Tibial nerve (tissue), 4 donors: ENCODE results near the gene FGD4.

Experiments used
- EP300 ChIP-seq, 2 donors: sonication (generic); formaldehyde crosslinking; IDR thresholded peaks; one replicate each; pipeline ENCODE4 v1.6.1; 2017; ENCODE audit warnings: antibody characterized with exemption in 2 of 2, mild to moderate bottlenecking in 1 of 2
- TF ChIP-seq, protein P1 (sequence below), 5 experiments: fragments of 200-600 bp in 3 of 5; fragments of 450-650 bp in 2 of 5; sonication (generic) in 3 of 5; IDR thresholded peaks; one replicate each; pipeline ENCODE4 v1.5.1; 2016 to 2019; ENCODE audit warnings: antibody characterized with exemption in 5 of 5, mild to moderate bottlenecking in 3 of 5, moderate library complexity in 2 of 5

GRCh38 chr12:32499048-32499447, 99.7 kb downstream of the FGD4 start:
- TF ChIP-seq, protein P1, sequence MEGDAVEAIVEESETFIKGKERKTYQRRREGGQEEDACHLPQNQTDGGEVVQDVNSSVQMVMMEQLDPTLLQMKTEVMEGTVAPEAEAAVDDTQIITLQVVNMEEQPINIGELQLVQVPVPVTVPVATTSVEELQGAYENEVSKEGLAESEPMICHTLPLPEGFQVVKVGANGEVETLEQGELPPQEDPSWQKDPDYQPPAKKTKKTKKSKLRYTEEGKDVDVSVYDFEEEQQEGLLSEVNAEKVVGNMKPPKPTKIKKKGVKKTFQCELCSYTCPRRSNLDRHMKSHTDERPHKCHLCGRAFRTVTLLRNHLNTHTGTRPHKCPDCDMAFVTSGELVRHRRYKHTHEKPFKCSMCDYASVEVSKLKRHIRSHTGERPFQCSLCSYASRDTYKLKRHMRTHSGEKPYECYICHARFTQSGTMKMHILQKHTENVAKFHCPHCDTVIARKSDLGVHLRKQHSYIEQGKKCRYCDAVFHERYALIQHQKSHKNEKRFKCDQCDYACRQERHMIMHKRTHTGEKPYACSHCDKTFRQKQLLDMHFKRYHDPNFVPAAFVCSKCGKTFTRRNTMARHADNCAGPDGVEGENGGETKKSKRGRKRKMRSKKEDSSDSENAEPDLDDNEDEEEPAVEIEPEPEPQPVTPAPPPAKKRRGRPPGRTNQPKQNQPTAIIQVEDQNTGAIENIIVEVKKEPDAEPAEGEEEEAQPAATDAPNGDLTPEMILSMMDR (IDR thresholded peaks at IDR 0.05): no peak
- no peak for TF ChIP-seq EP300 (IDR thresholded peaks at IDR 0.05)
